HFF-Myc (cell line): ENCODE results near the gene CYP26B1.

Experiments used
- DNase-seq: peaks from one replicate; pipeline ENCODE4 v3.0.0-alpha.2; 2011; ENCODE audit warnings: low read depth; ENCODE audit errors: extremely low read depth
- H3K4me3 ChIP-seq: replicated peaks from 2 replicates; pipeline ENCODE4 v1.5.1; 2011; ENCODE audit warnings: low read depth, mild to moderate bottlenecking, control low read depth, low read length
- TF ChIP-seq, protein P1 (sequence below): IDR thresholded peaks from 2 replicates; pipeline ENCODE4 v1.5.1; 2012; ENCODE audit warnings: mild to moderate bottlenecking, low read depth, low read length, control low read depth; ENCODE audit errors: missing control alignments

CYP26B1 gene

GRCh38 chr2:72126186-72127100, 21.2 kb downstream of the CYP26B1 start:
- no peak for DNase-seq
- TF ChIP-seq, protein P1, sequence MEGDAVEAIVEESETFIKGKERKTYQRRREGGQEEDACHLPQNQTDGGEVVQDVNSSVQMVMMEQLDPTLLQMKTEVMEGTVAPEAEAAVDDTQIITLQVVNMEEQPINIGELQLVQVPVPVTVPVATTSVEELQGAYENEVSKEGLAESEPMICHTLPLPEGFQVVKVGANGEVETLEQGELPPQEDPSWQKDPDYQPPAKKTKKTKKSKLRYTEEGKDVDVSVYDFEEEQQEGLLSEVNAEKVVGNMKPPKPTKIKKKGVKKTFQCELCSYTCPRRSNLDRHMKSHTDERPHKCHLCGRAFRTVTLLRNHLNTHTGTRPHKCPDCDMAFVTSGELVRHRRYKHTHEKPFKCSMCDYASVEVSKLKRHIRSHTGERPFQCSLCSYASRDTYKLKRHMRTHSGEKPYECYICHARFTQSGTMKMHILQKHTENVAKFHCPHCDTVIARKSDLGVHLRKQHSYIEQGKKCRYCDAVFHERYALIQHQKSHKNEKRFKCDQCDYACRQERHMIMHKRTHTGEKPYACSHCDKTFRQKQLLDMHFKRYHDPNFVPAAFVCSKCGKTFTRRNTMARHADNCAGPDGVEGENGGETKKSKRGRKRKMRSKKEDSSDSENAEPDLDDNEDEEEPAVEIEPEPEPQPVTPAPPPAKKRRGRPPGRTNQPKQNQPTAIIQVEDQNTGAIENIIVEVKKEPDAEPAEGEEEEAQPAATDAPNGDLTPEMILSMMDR = no peak
- H3K4me3 ChIP-seq = no peak overlapping the region

- no peak for DNase-seq
- TF ChIP-seq, protein P1 = no peak
Measured at GRCh38 chr2:72124376-72124775, 23.3 kb downstream of the CYP26B1 start.

GRCh38 chr2:72121153-72121552, 26.5 kb downstream of the CYP26B1 start:
- no peak for DNase-seq
- TF ChIP-seq, protein P1 = no peak
- H3K4me3 ChIP-seq = no peak overlapping the region

More at GRCh38 chr2:72124376-72124775, 23.3 kb downstream of the CYP26B1 start:
- no peak overlapping the region for H3K4me3 ChIP-seq

- H3K4me3 ChIP-seq = no peak overlapping the region
- TF ChIP-seq, protein P1 = no peak
- DNase-seq = no peak
Measured at GRCh38 chr2:72118951-72119350, 28.7 kb downstream of the CYP26B1 start.

- no peak for DNase-seq
- H3K4me3 ChIP-seq = no peak overlapping the region
- TF ChIP-seq, protein P1 = no peak
Measured at GRCh38 chr2:72118386-72118785, 29.3 kb downstream of the CYP26B1 start.

DNA sequence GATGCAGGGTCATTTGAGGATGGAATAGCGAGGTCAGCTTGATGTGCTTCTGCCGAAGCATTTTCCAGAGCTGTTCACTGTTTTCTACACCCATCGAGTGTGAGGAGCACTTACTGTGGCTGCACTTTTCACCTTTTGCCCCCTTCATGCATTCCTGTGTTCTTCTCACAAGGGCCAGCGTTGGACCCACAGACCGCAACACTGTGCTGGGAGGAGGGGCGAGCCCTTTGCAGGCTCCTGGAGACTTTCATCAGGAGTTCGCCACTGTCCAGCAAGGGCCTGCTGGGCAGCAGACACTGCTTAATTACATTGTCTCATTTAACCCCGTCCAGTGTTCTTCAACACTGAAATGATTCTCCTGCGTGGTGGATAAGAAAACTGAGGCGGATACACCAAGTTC, 29.9 kb downstream of the CYP26B1 start:
- TF ChIP-seq, protein P1 = no peak
- H3K4me3 ChIP-seq = no peak overlapping the region
- no peak for DNase-seq
